Left ventricle myocardium inferior (tissue), 1 donor: ENCODE measurements around the gene BTBD19. TPM values are rescaled to one million over a fixed set of nuclear protein-coding genes. Genes with fewer than 3 reads are reported as not detected.

Source experiments
- DNase-seq: peaks from one replicate; pipeline ENCODE4 v3.0.0-alpha.2; 2020
- H3K27ac ChIP-seq: fragments of 200-600 bp; replicated peaks from 2 replicates; pipeline ENCODE4 v1.8.0; 2021
- H3K27me3 ChIP-seq: fragments of 200-600 bp; 2 replicates; pipeline ENCODE4 v1.8.0; 2021; ENCODE audit warnings: low read depth
- H3K36me3 ChIP-seq: fragments of 200-600 bp; 2 replicates; pipeline ENCODE4 v1.8.0; 2021
- H3K4me1 ChIP-seq: fragments of 200-600 bp; 2 replicates; pipeline ENCODE4 v1.8.0; 2021
- H3K4me3 ChIP-seq: fragments of 200-600 bp; 2 replicates; pipeline ENCODE4 v1.8.0; 2021; ENCODE audit warnings: mild to moderate bottlenecking, moderate library complexity
- H3K9me3 ChIP-seq: fragments of 200-600 bp; replicated peaks from 2 replicates; pipeline ENCODE4 v1.8.0; 2021
- intact Hi-C: fragments of 100-400 bp; cut with micrococcal nuclease; formaldehyde crosslinking; loops from one replicate; pipeline ENCODE4 v1.11.0; 2022
- total RNA-seq: library from RNA; stranded (reverse); fragmentation: NEBNext Ultra II Directional; extraction: Animal tissue kit (Norgen Biotek cat#: 25700); gene quantifications from one replicate; pipeline ENCODE4 v1.2.1, GENCODE V29; 2021
- TF ChIP-seq, protein P1 (sequence below): fragments of 200-600 bp; IDR thresholded peaks from 2 replicates; pipeline ENCODE4 v1.8.0; 2021; ENCODE audit warnings: antibody characterized with exemption, mild to moderate bottlenecking, borderline replicate concordance
- donor health status: DM: no; HTN: yes; CAD: no; lungs with severe emphysema.

Gene BTBD19
- total RNA-seq, 1 donor from 2014 or later, result 3.5 TPM

DNA sequence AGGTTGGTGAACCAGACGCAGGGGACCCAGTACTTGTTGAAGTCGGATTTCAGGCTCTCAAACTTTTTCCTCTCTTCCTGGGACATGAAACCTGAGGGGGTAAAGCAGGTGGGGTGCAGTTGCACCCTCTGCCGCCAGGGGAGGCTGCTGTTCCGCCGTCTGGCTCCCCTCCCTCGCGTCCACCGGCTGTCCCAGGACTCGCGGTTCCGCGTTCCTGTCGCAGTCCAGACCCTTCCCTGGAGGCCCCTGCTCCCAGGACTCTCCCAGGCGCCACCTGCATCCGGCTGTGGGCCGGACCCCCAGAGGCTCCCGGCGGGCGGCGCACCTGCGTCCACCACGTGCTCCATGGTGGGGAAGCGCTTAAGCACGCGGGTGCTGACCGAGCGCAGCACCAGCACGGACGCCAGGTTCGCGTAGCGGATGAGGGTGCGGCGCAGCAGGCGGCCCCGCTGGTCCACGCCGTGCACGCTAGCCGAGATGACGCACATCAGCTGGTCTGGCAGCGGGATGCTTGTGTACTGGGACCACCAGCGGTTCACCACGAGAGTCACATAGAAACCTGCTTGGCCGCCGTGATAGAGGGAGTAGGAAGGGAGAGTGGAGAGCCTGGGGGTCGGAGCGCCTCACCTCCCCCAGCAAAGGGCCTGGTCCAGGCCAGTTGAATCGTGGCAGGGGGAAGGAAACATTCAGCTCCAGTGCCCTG is 22.0 kb upstream of the BTBD19 start:
- DNase-seq, result peak; percentile 73
- intact Hi-C loops, result no loop called here

DNA sequence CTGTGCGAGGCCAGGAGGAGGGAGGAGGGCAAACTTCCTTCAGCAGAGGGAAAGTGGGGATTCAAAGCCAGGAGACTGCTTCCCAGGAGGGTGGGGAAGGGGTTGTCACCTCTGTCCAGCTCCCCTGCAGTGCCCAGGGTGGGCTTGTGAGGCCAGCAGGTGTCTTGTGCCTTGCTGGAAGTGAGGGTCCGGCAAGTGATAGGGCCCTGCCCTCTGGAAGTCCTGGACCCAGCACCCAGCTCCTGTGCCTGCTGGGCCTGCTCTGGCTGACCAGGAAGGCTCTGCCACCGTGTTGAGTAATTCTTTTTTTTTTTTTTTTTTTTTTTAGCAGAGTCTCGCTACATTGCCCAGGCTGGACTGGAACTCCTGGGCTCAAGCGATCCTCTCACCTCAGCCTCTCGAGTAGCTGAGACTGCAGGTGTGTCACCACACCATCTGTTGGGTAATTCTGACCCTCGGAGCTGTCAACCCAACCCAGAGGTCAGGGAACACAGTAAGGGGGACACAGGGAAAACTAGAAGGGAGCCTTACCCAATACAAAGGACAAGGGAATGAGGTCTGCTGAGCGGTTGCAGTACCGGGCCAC is 21.4 kb upstream of the BTBD19 start:
- peaks cover 33% of the 10 kb centered on the region for H3K4me1 ChIP-seq
- no peaks in the 10 kb centered on the region for H3K27me3 ChIP-seq
- peak overlapping the region; percentile 64 for H3K27ac ChIP-seq
- peak overlapping the region; percentile 68 for H3K4me3 ChIP-seq
- H3K9me3 ChIP-seq, result no peaks in the 10 kb centered on the region
- intact Hi-C loops, result no loop called here
- TF ChIP-seq, protein P1, sequence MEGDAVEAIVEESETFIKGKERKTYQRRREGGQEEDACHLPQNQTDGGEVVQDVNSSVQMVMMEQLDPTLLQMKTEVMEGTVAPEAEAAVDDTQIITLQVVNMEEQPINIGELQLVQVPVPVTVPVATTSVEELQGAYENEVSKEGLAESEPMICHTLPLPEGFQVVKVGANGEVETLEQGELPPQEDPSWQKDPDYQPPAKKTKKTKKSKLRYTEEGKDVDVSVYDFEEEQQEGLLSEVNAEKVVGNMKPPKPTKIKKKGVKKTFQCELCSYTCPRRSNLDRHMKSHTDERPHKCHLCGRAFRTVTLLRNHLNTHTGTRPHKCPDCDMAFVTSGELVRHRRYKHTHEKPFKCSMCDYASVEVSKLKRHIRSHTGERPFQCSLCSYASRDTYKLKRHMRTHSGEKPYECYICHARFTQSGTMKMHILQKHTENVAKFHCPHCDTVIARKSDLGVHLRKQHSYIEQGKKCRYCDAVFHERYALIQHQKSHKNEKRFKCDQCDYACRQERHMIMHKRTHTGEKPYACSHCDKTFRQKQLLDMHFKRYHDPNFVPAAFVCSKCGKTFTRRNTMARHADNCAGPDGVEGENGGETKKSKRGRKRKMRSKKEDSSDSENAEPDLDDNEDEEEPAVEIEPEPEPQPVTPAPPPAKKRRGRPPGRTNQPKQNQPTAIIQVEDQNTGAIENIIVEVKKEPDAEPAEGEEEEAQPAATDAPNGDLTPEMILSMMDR, result no peak
- H3K36me3 ChIP-seq, result no peaks in the 10 kb centered on the region
- no peak for DNase-seq

More for the DNA sequence above, 22.0 kb upstream of the BTBD19 start:
- peak overlapping the region; percentile 68 for H3K4me3 ChIP-seq
- H3K36me3 ChIP-seq, result peaks cover 5% of the 10 kb centered on the region
- peaks cover 33% of the 10 kb centered on the region for H3K4me1 ChIP-seq
- H3K9me3 ChIP-seq, result no peaks in the 10 kb centered on the region
- peak overlapping the region; percentile 64 for H3K27ac ChIP-seq
- TF ChIP-seq, protein P1, result peak; percentile 99
- H3K27me3 ChIP-seq, result no peaks in the 10 kb centered on the region

DNA sequence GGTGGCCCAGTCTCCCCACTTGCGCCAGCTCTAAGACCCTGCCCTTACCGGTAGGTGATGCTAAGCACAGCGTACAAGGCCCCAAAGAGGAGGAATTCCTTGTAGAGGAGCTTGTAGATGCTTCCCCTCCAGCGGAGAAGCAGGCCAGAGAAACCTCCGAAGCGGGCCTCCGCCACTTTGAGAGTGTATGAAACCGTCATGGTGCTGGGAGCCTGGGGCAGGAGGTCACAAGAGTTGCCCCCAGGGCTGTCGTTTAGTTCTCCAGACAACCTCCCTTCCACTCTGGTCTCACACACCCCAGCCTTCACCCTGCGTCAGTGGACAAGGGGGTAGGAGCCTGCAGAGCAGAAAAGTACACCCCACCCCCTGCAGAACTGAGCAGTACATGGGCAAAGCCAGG is 20.8 kb upstream of the BTBD19 start:
- TF ChIP-seq, protein P1, result no peak
- no peaks in the 10 kb centered on the region for H3K27me3 ChIP-seq
- DNase-seq, result no peak
- intact Hi-C loops, result no loop called here
- no peak overlapping the region for H3K4me3 ChIP-seq
- no peaks in the 10 kb centered on the region for H3K9me3 ChIP-seq
- H3K27ac ChIP-seq, result no peak overlapping the region
- H3K4me1 ChIP-seq, result peaks cover 33% of the 10 kb centered on the region
- no peaks in the 10 kb centered on the region for H3K36me3 ChIP-seq

DNA sequence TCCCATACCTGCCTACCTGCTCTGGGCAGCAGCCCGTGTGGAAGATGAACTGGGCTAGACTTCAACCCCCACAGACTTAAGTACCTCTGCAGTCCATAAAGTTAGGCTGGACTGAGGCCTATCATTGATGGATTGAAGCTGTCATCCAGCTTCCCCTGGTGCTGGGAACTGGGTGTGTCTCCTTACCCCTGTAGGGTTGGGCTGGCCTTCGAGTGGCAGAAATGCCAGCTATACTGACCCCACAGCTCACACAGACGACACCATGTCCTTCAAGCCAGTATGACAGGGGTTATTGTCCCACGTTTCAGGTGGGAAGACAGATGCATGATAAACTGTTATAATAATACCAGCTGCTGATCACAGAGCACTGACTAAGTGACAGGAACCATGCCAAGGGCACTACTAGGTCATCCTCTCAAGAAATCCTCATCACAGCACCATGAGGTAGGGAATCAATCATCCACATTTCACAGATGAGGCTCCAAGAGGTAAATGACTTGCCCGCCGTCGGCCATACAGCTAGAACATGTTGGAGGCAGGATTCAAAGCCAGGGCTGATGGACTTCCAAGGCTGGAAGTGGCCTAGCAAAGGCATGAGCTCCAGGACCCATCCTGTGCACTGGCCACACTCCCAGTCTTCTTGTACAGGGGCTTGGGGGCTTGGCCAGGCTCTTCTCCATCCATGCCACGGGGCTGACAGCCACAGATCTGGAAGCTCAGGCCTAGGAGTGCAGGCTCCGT is 20.0 kb upstream of the BTBD19 start, which contains the start of gene BEST4:
Gene BEST4, minus strand, starts transcription at position 51 of the 741 bp plus-strand sequence. CDS start 465 bp downstream, outside the sequence.
- H3K4me1 ChIP-seq, result peaks cover 33% of the 10 kb centered on the region
- H3K9me3 ChIP-seq, result no peaks in the 10 kb centered on the region
- TF ChIP-seq, protein P1, result no peak
- H3K27ac ChIP-seq, result no peak within 1 kb of the TSS
- no peaks in the 10 kb centered on the region for H3K36me3 ChIP-seq
- H3K27me3 ChIP-seq, result no peaks in the 10 kb centered on the region
- intact Hi-C loops, result no loop called here
- H3K4me3 ChIP-seq, result no peak within 1 kb of the TSS
- no peak for DNase-seq

DNA sequence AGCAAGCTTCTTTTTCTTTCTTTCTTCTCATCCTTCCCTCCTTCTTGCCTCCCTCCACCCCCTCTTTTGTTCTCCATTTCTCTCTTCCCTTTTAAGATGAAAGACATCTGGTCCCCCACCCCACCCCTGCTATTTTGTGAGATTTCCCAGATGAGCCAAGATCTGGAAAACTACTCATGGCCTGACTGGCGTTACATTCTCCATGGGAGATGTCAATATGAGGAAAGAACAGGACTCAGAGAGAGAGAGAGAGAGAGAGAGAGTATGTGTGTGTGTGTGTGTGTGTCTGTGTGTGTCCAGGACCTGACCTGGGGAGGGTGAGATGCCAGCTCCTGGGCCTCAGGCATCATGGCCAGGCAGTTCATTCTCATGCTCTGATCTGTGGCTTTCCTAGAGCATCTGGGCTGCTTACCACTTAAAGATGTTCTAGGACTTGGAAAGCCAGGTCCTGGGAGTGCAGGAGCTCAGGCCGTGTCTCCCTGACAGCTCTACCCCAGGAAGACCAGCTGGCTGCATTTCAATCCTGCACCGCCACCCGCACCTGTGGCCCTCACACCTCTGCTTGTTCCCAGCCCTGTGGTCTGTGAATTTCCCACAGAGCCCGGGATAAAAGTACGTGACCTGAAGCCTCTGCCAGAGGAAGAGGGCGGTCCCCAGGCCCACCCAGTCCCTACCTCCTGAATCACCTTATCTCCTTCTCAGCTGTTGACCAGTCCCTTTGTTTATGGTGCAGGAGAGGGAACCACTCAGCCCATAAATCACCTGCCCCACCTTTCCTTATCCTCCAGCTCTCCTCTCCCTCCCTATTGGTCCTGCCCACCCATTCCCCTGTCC is 17.1 kb upstream of the BTBD19 start:
- H3K9me3 ChIP-seq, result no peaks in the 10 kb centered on the region
- no peaks in the 10 kb centered on the region for H3K27me3 ChIP-seq
- TF ChIP-seq, protein P1, result no peak
- intact Hi-C loops, result no loop called here
- DNase-seq, result no peak
- no peaks in the 10 kb centered on the region for H3K36me3 ChIP-seq
- H3K4me3 ChIP-seq, result no peak overlapping the region
- peaks cover 5% of the 10 kb centered on the region for H3K4me1 ChIP-seq
- no peak overlapping the region for H3K27ac ChIP-seq
